Upper lobe of left lung (tissue), 6 donors: ENCODE measurements around the gene SYNPO2. TPM values are rescaled to one million over a fixed set of nuclear protein-coding genes. Genes with fewer than 3 reads are reported as not detected.

Experiments used
- ATAC-seq, 2 donors: fragments of 200-7000 bp; cut with Tn5 transposase; one replicate each; pipeline ENCODE4 v1.9.1; 2022; ENCODE audit warnings: mild to moderate bottlenecking in 2 of 2, moderate library complexity in 2 of 2; ENCODE audit not compliant: low FRiP score in 2 of 2
- DNase-seq, 2 donors: peaks; one replicate each; pipeline ENCODE4 v3.0.0-alpha.2; 2019 to 2020
- H3K27ac ChIP-seq, 4 donors: fragments of 200-600 bp; sonication (generic); one replicate each; pipeline ENCODE4 v1.5.1; 2016 to 2019
- H3K27me3 ChIP-seq, 4 donors: fragments of 200-600 bp; sonication (generic); one replicate each; pipeline ENCODE4 v1.5.1; 2017 to 2019
- H3K36me3 ChIP-seq, 4 donors: fragments of 200-600 bp; sonication (generic); one replicate each; pipeline ENCODE4 v1.5.1; 2016 to 2019
- H3K4me1 ChIP-seq, 4 donors: fragments of 200-600 bp; sonication (generic); one replicate each; pipeline ENCODE4 v1.5.1; 2018 to 2019
- H3K4me3 ChIP-seq, 4 donors: fragments of 200-600 bp; sonication (generic); one replicate each; pipeline ENCODE4 v1.5.1; 2017 to 2019; ENCODE audit warnings: mild to moderate bottlenecking in 2 of 4, moderate library complexity in 1 of 4
- H3K9me3 ChIP-seq, 4 donors: fragments of 200-600 bp; sonication (generic); one replicate each; pipeline ENCODE4 v1.5.1; 2018 to 2019
- EP300 ChIP-seq, 4 donors: sonication (generic); formaldehyde crosslinking; IDR thresholded peaks; one replicate each; pipeline ENCODE4 v1.5.1; 2017; ENCODE audit warnings: antibody characterized with exemption in 4 of 4, control low read depth in 2 of 4
- POLR2A ChIP-seq, 4 donors: fragments of 450-650 bp; IDR thresholded peaks; one replicate each; pipeline ENCODE4 v1.5.1; 2016 to 2017; ENCODE audit warnings: antibody characterized with exemption in 4 of 4, mild to moderate bottlenecking in 2 of 4
- POLR2AphosphoS5 ChIP-seq, 2 donors: sonication (generic); formaldehyde crosslinking; IDR thresholded peaks; one replicate each; pipeline ENCODE4 v1.5.1; 2017; ENCODE audit warnings: antibody characterized with exemption in 2 of 2
- WGBS, 2 donors: methylation state at CpG; one replicate each; pipeline ENCODE4 v1.1.5; 2017 to 2018; 5-methylcytosine and 5-hydroxymethylcytosine counted together
- total RNA-seq, 6 donors: library from RNA; depleted of rRNA in 4 of 6; stranded (reverse); fragments of >200 nt in 4 of 6; gene quantifications; one replicate each; pipeline versions ENCODE4 v1.1.0 to v1.2.1, GENCODE V29; 2016 to 2021
- TF ChIP-seq, protein P1 (sequence below), 6 experiments: fragments of 450-650 bp in 4 of 6; fragments of 200-600 bp in 2 of 6; sonication (generic) in 2 of 6; IDR thresholded peaks; one replicate each; pipeline ENCODE4 v1.5.1; 2016 to 2019; ENCODE audit warnings: antibody characterized with exemption in 6 of 6
- donor health status: DM: no; HTN: no; CAD: no; lungs with moderate emphysema.
- donor health status: DM: no; HTN: yes; CAD: no; lungs with severe emphysema.

Gene SYNPO2
- total RNA-seq, 6 donors from 2014 or later: 7.9 to 56.3 (median 17.0) TPM

GRCh38 chr4:118953276-118953675 is 64.6 kb downstream of the SYNPO2 start:
- H3K27ac ChIP-seq: no peak overlapping the region
- no peaks in the 10 kb centered on the region for H3K9me3 ChIP-seq
- H3K36me3 ChIP-seq: no peaks in the 10 kb centered on the region
- WGBS, 2 donors: 38 to 47% methylated on average over 4 of the region's 4 CpGs
- DNase-seq (no peak), ATAC-seq (no peak)
- no peak overlapping the region for H3K4me3 ChIP-seq
- H3K27me3 ChIP-seq: no peaks in the 10 kb centered on the region
- H3K4me1 ChIP-seq: no peaks in the 10 kb centered on the region
- TF ChIP-seq EP300 (IDR thresholded peaks at IDR 0.05) (no peak), POLR2AphosphoS5 (IDR thresholded peaks at IDR 0.05) (no peak), POLR2A (IDR thresholded peaks at IDR 0.05) (no peak)
- TF ChIP-seq, protein P1, sequence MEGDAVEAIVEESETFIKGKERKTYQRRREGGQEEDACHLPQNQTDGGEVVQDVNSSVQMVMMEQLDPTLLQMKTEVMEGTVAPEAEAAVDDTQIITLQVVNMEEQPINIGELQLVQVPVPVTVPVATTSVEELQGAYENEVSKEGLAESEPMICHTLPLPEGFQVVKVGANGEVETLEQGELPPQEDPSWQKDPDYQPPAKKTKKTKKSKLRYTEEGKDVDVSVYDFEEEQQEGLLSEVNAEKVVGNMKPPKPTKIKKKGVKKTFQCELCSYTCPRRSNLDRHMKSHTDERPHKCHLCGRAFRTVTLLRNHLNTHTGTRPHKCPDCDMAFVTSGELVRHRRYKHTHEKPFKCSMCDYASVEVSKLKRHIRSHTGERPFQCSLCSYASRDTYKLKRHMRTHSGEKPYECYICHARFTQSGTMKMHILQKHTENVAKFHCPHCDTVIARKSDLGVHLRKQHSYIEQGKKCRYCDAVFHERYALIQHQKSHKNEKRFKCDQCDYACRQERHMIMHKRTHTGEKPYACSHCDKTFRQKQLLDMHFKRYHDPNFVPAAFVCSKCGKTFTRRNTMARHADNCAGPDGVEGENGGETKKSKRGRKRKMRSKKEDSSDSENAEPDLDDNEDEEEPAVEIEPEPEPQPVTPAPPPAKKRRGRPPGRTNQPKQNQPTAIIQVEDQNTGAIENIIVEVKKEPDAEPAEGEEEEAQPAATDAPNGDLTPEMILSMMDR (IDR thresholded peaks at IDR 0.05): no peak

DNA sequence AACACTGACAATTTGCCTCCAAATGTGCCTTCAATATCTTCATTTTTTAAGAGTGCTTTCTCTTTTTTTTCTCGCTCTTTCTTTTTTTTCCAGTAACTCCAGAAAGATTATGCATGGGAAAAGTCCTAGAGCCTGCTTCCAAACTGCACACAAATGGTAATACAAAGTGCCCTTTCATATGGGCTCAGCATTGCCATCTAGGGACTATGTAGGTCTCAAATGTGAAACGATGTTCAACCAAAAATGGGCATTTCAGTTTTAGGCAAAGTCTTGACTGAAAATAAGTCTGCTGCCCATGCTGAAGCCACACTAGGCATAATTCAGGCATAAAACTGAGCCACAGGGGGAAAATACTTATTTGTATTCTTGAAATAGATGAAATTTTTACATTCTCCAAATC is 65.6 kb downstream of the SYNPO2 start:
- Histone ChIP-seq H3K4me1 (no peaks in the 10 kb centered on the region), H3K9me3 (no peaks in the 10 kb centered on the region), H3K4me3 (no peak overlapping the region), H3K27ac (no peak overlapping the region), H3K36me3 (no peaks in the 10 kb centered on the region), H3K27me3 (no peaks in the 10 kb centered on the region)
- WGBS, 2 donors: 48 to 50% methylated on average over 2 of the region's 2 CpGs
- ATAC-seq (no peak), DNase-seq (no peak)
- TF ChIP-seq EP300 (IDR thresholded peaks at IDR 0.05): no peak
- no peak for TF ChIP-seq POLR2A (IDR thresholded peaks at IDR 0.05)
- TF ChIP-seq POLR2AphosphoS5 (IDR thresholded peaks at IDR 0.05): no peak
- TF ChIP-seq, protein P1 (IDR thresholded peaks at IDR 0.05): no peak

DNA sequence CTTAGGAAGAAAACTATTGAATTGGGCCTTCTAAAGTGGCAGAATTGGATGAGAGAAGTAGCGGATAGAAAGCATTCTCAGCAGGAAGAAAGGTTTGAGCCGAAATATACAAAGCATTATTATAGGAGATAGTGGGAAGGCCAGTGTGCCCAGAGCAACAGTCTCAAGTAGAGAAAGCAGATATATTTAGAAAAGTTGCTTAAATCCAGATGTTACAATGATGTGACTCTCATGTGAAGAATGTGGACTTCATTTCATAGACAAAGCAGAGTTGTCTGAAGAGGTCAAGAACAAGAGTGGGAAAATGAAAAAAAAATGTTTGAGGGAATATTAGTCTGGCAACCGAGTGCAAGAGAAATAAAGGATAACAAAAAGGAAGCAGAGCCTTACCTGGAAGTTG is 66.9 kb downstream of the SYNPO2 start:
- DNase-seq (no peak), ATAC-seq (no peak)
- Histone ChIP-seq H3K4me1 (no peaks in the 10 kb centered on the region), H3K27ac (peak overlapping the region in 1 of 4 donors; percentile 31), H3K9me3 (no peaks in the 10 kb centered on the region), H3K4me3 (no peak overlapping the region), H3K36me3 (no peaks in the 10 kb centered on the region), H3K27me3 (no peaks in the 10 kb centered on the region)
- TF ChIP-seq POLR2AphosphoS5 (IDR thresholded peaks at IDR 0.05) (no peak), EP300 (IDR thresholded peaks at IDR 0.05) (no peak), POLR2A (IDR thresholded peaks at IDR 0.05) (no peak)
- TF ChIP-seq, protein P1 (IDR thresholded peaks at IDR 0.05): no peak
- WGBS, 2 donors: 74 to 89% methylated on average over 3 of the region's 3 CpGs

GRCh38 chr4:118957722-118958445 is 69.2 kb downstream of the SYNPO2 start:
- DNase-seq (no peak), ATAC-seq (peak in 1 of 2 donors; percentile 64)
- H3K4me3 ChIP-seq: no peak overlapping the region
- H3K27me3 ChIP-seq: no peaks in the 10 kb centered on the region
- H3K27ac ChIP-seq: no peak overlapping the region
- no peaks in the 10 kb centered on the region for H3K9me3 ChIP-seq
- H3K4me1 ChIP-seq: no peaks in the 10 kb centered on the region
- WGBS, 2 donors: 72 to 74% methylated on average over 10 of the region's 10 CpGs
- no peaks in the 10 kb centered on the region for H3K36me3 ChIP-seq
- TF ChIP-seq POLR2AphosphoS5 (IDR thresholded peaks at IDR 0.05): no peak
- TF ChIP-seq, protein P1 (IDR thresholded peaks at IDR 0.05): no peak
- TF ChIP-seq EP300 (IDR thresholded peaks at IDR 0.05): no peak
- no peak for TF ChIP-seq POLR2A (IDR thresholded peaks at IDR 0.05)

DNA sequence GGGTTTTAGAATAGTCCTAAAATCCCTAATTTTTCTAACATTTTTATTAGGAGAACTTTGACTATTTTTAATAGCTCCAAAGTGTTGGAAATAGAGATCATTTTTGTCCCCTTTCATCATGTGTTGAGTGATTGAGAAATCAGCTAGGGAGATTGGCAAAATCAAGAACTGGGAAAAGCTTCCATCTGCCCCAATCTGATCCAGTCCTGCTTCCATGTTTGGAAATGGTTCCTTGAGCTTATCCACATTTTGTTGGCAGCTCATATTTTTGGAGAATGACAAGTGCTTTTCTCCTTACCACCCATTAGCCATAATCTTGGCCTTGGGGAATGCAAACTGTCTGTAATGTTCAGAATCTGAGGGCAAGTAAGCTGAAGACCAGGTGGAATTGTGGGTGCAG is 73.9 kb downstream of the SYNPO2 start:
- H3K36me3 ChIP-seq: no peaks in the 10 kb centered on the region
- no peaks in the 10 kb centered on the region for H3K27me3 ChIP-seq
- H3K4me3 ChIP-seq: no peak overlapping the region
- TF ChIP-seq POLR2A (IDR thresholded peaks at IDR 0.05): no peak
- TF ChIP-seq, protein P1 (IDR thresholded peaks at IDR 0.05): no peak
- no peak for TF ChIP-seq EP300 (IDR thresholded peaks at IDR 0.05)
- no peak for DNase-seq
- H3K9me3 ChIP-seq: no peaks in the 10 kb centered on the region
- peaks cover 3 to 8% (median 5%) of the 10 kb centered on the region in 4 donors for H3K4me1 ChIP-seq
- no peak overlapping the region for H3K27ac ChIP-seq
- no peak for ATAC-seq
